MM.1S (cell line): ENCODE data around the gene FAM193A.

ENCODE experiments used
- DNase-seq: peaks from one replicate; pipeline ENCODE4 v3.0.0-alpha.2; 2015
- H2AFZ ChIP-seq: fragments of 300-600 bp; sonication (generic); 2 replicates; pipeline ENCODE4 v1.6.0; 2016; ENCODE audit warnings: antibody characterized with exemption, low read length
- H3F3A ChIP-seq: fragments of 300-600 bp; sonication (generic); 2 replicates; pipeline ENCODE4 v1.6.1; 2016; ENCODE audit warnings: mild to moderate bottlenecking, antibody characterized with exemption, low read length, moderate library complexity, mixed read lengths; ENCODE audit not compliant: insufficient read depth
- H3K27ac ChIP-seq: fragments of 300-600 bp; sonication (generic); 2 replicates; pipeline ENCODE4 v1.5.1; 2016; ENCODE audit warnings: mild to moderate bottlenecking, low read length
- H3K27me3 ChIP-seq: fragments of 300-600 bp; sonication (generic); replicated peaks from 2 replicates; pipeline ENCODE4 v1.6.0; 2016; ENCODE audit warnings: low read length; ENCODE audit not compliant: insufficient read depth
- H3K36me3 ChIP-seq: fragments of 300-600 bp; sonication (generic); replicated peaks from 2 replicates; pipeline ENCODE4 v1.6.1; 2016; ENCODE audit warnings: mild to moderate bottlenecking, low read length, mixed read lengths; ENCODE audit not compliant: insufficient read depth
- H3K4me1 ChIP-seq: fragments of 300-600 bp; sonication (generic); 2 replicates; pipeline ENCODE4 v1.6.1; 2016; ENCODE audit warnings: low read length, mixed read lengths
- H3K4me2 ChIP-seq: fragments of 300-600 bp; sonication (generic); 2 replicates; pipeline ENCODE4 v1.6.0; 2016; ENCODE audit warnings: low read depth, low read length
- H3K4me3 ChIP-seq: fragments of 300-600 bp; sonication (generic); 2 replicates; pipeline ENCODE4 v1.5.1; 2016; ENCODE audit warnings: low read length, mixed read lengths
- H3K79me2 ChIP-seq: fragments of 300-600 bp; sonication (generic); 2 replicates; pipeline ENCODE4 v1.6.1; 2016; ENCODE audit warnings: mixed run types, low read length, mixed read lengths
- H3K9ac ChIP-seq: fragments of 300-600 bp; sonication (generic); 2 replicates; pipeline ENCODE4 v1.6.1; 2016; ENCODE audit warnings: low read length, mixed read lengths
- H3K9me2 ChIP-seq: fragments of 300-600 bp; sonication (generic); replicated peaks from 2 replicates; pipeline ENCODE4 v1.6.1; 2016; ENCODE audit warnings: mild to moderate bottlenecking, low read length, mixed read lengths; ENCODE audit not compliant: insufficient read depth
- H3K9me3 ChIP-seq: fragments of 300-600 bp; sonication (generic); replicated peaks from 2 replicates; pipeline ENCODE4 v1.6.1; 2016; ENCODE audit warnings: mild to moderate bottlenecking, low read length, mixed read lengths; ENCODE audit not compliant: insufficient read depth
- H4K20me1 ChIP-seq: fragments of 300-600 bp; sonication (generic); 2 replicates; pipeline ENCODE4 v1.6.1; 2016; ENCODE audit warnings: mild to moderate bottlenecking, low read length, moderate library complexity, mixed read lengths; ENCODE audit not compliant: insufficient read depth
- CTCF ChIP-seq: fragments of 300-600 bp; sonication (generic); IDR thresholded peaks from 2 replicates; pipeline ENCODE4 v1.5.1; 2016; ENCODE audit warnings: antibody characterized with exemption, low read length, mixed read lengths
- EZH2 ChIP-seq: fragments of 300-600 bp; sonication (generic); optimal IDR thresholded peaks from 2 replicates; pipeline ENCODE3; 2017; ENCODE audit warnings: low read depth, mild to moderate bottlenecking, antibody characterized with exemption, low read length, mixed read lengths
- EZH2phosphoT487 ChIP-seq: fragments of 300-600 bp; sonication (generic); IDR thresholded peaks from 2 replicates; pipeline ENCODE4 v1.6.1; 2018; ENCODE audit warnings: antibody characterized with exemption, low read length

The FAM193A gene

GRCh38 chr4:2619459-2619858 lies 83.0 kb downstream of the FAM193A start:
- DNase-seq = no peak
- no peaks in the 10 kb centered on the region for H3K36me3 ChIP-seq
- H3K9me2 ChIP-seq = no peaks in the 10 kb centered on the region
- H3K79me2 ChIP-seq = peaks cover 94% of the 10 kb centered on the region
- no peaks in the 10 kb centered on the region for H3K4me1 ChIP-seq
- no peaks in the 10 kb centered on the region for H3F3A ChIP-seq
- H2AFZ ChIP-seq = no peak overlapping the region
- H3K4me2 ChIP-seq = no peak overlapping the region
- H3K4me3 ChIP-seq = no peak overlapping the region
- H4K20me1 ChIP-seq = peaks cover 2% of the 10 kb centered on the region; the same call in 1 of the 2 replicates
- H3K27me3 ChIP-seq = no peaks in the 10 kb centered on the region
- H3K9ac ChIP-seq = no peak overlapping the region
- no peak overlapping the region for H3K27ac ChIP-seq
- H3K9me3 ChIP-seq = no peaks in the 10 kb centered on the region
- no peak for TF ChIP-seq EZH2phosphoT487
- TF ChIP-seq EZH2 = no peak
- no peak for TF ChIP-seq CTCF

- Histone ChIP-seq H3K4me2 (no peak overlapping the region), H3K4me1 (no peaks in the 10 kb centered on the region), H3K4me3 (no peak overlapping the region), H3K27me3 (no peaks in the 10 kb centered on the region), H3K9me2 (no peaks in the 10 kb centered on the region), H4K20me1 (no peaks in the 10 kb centered on the region), H3K27ac (no peak overlapping the region), H3F3A (no peaks in the 10 kb centered on the region), H3K9me3 (no peaks in the 10 kb centered on the region), H3K9ac (no peak overlapping the region), H3K79me2 (peaks cover 86% of the 10 kb centered on the region), H3K36me3 (no peaks in the 10 kb centered on the region), H2AFZ (no peak overlapping the region)
- no peak for TF ChIP-seq EZH2phosphoT487
- no peak for TF ChIP-seq EZH2
- no peak for TF ChIP-seq CTCF
- no peak for DNase-seq
These were observed 85.0 kb downstream of the FAM193A start for GRCh38 chr4:2621419-2621818.

GRCh38 chr4:2623442-2623841 lies 87.0 kb downstream of the FAM193A start:
- no peaks in the 10 kb centered on the region for H3K9me2 ChIP-seq
- H3K79me2 ChIP-seq = peaks cover 72% of the 10 kb centered on the region
- no peaks in the 10 kb centered on the region for H4K20me1 ChIP-seq
- H3K9ac ChIP-seq = no peak overlapping the region
- no peaks in the 10 kb centered on the region for H3K4me1 ChIP-seq
- no peak overlapping the region for H3K4me3 ChIP-seq
- H3K9me3 ChIP-seq = no peaks in the 10 kb centered on the region
- no peak overlapping the region for H3K27ac ChIP-seq
- H3K36me3 ChIP-seq = 0 out of 2 replicates have a peak, but pooled peaks cover 2% of the 10 kb centered on the region
- no peak for DNase-seq
- no peaks in the 10 kb centered on the region for H3K27me3 ChIP-seq
- no peak overlapping the region for H2AFZ ChIP-seq
- no peaks in the 10 kb centered on the region for H3F3A ChIP-seq
- H3K4me2 ChIP-seq = no peak overlapping the region
- TF ChIP-seq CTCF (no peak), EZH2phosphoT487 (no peak)
